GM23248 (cell line): ENCODE measurements around the gene SLC38A6.

Experiments
- EZH2 ChIP-seq: fragments of 200-600 bp; sonication (generic); IDR thresholded peaks from 2 replicates; pipeline ENCODE4 v1.6.1; 2018; ENCODE audit warnings: antibody characterized with exemption, mild to moderate bottlenecking; ENCODE audit not compliant: insufficient read depth, poor library complexity, severe bottlenecking
- EZH2phosphoT487 ChIP-seq: fragments of 200-600 bp; sonication (generic); IDR thresholded peaks from 2 replicates; pipeline ENCODE4 v1.6.1; 2018; ENCODE audit warnings: antibody characterized with exemption, moderate library complexity, mild to moderate bottlenecking, low read depth; ENCODE audit not compliant: insufficient read depth

DNA sequence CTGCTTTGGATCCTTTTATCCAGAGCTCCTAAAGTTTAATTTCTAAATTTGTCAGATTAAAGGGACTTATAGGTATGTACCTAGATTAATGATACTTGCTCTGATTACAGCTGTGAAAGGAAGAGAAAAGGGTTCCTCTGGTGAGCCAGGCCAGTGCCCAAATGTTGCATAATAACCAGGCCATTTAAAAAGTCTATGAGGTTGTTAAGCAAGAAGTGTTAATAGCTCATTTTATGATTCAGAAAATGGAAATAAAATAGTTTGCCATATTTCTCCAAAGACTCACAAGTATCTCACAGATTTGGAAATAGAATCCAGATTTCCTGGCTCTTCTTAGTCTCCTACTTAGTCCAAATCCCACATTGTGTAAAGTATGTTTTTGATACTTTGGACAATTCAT lies 67.6 kb downstream of the SLC38A6 start:
- TF ChIP-seq EZH2 (no peak), EZH2phosphoT487 (no peak)
